ENCODE data around the gene MACROD2. TPM values are rescaled to one million over a fixed set of nuclear protein-coding genes. Genes with fewer than 3 reads are reported as not detected.
"Not testable (repeated sequence)": the region's sequence is repeated elsewhere in the genome, so short reads cannot be mapped to it uniquely, and the experiment has no call there.

Gene MACROD2
- total RNA-seq, 2 experiments from 2014 or later, result not detected

- no peaks in the 10 kb centered on the region for H3K27me3 Mint-ChIP-seq
- POLR2A ChIA-PET, result no interaction called here
- no peak overlapping the region for H3K4me3 Mint-ChIP-seq
- DNase-seq, result no peak
- no peaks in the 10 kb centered on the region for H3K36me3 Mint-ChIP-seq (ENCODE audit: low read depth)
- H3K27ac Mint-ChIP-seq, result no peak overlapping the region
- H3K4me1 Mint-ChIP-seq, result no peaks in the 10 kb centered on the region
- peaks cover 11% of the 10 kb centered on the region for H3K9me3 Mint-ChIP-seq
- CTCF ChIA-PET, result interaction anchor here (0.5 kb wide), 1 partner anchor 297 kb away, joined by 4 read pairs; no protein-coding TSS in a partner anchor
These were observed 927.4 kb downstream of the MACROD2 start for GRCh38 chr20:14922503-14923267.

- H3K4me1 Mint-ChIP-seq, result no peaks in the 10 kb centered on the region
- no peak overlapping the region for H3K4me3 Mint-ChIP-seq
- H3K27ac Mint-ChIP-seq, result no peak overlapping the region
- ChIA-PET CTCF (no interaction called here), POLR2A (no interaction called here)
- no peak for DNase-seq
- peaks cover 14% of the 10 kb centered on the region for H3K9me3 Mint-ChIP-seq
- H3K27me3 Mint-ChIP-seq, result no peaks in the 10 kb centered on the region
- H3K36me3 Mint-ChIP-seq (ENCODE audit: low read depth), result no peaks in the 10 kb centered on the region
These were observed 929.1 kb downstream of the MACROD2 start for GRCh38 chr20:14924433-14924832.

GRCh38 chr20:14925300-14925699 lies 930.0 kb downstream of the MACROD2 start:
- ChIA-PET POLR2A (no interaction called here), CTCF (no interaction called here)
- H3K4me3 Mint-ChIP-seq, result no peak overlapping the region
- DNase-seq, result no peak
- no peaks in the 10 kb centered on the region for H3K4me1 Mint-ChIP-seq
- H3K27me3 Mint-ChIP-seq, result no peaks in the 10 kb centered on the region
- H3K9me3 Mint-ChIP-seq, result peaks cover 16% of the 10 kb centered on the region
- no peak overlapping the region for H3K27ac Mint-ChIP-seq
- no peaks in the 10 kb centered on the region for H3K36me3 Mint-ChIP-seq (ENCODE audit: low read depth)

- H3K36me3 Mint-ChIP-seq (ENCODE audit: low read depth); DNase-seq; H3K4me1 Mint-ChIP-seq; POLR2A ChIA-PET; H3K4me3 Mint-ChIP-seq; H3K27ac Mint-ChIP-seq; H3K27me3 Mint-ChIP-seq; CTCF ChIA-PET: not testable (repeated sequence)
- H3K9me3 Mint-ChIP-seq, result peaks cover 17% of the 10 kb centered on the region
These were observed 931.1 kb downstream of the MACROD2 start for GRCh38 chr20:14926436-14926835.

- no peak overlapping the region for H3K27ac Mint-ChIP-seq
- H3K36me3 Mint-ChIP-seq (ENCODE audit: low read depth), result no peaks in the 10 kb centered on the region
- H3K4me3 Mint-ChIP-seq, result no peak overlapping the region
- ChIA-PET CTCF (no interaction called here), POLR2A (no interaction called here)
- no peaks in the 10 kb centered on the region for H3K27me3 Mint-ChIP-seq
- peaks cover 15% of the 10 kb centered on the region for H3K9me3 Mint-ChIP-seq
- no peaks in the 10 kb centered on the region for H3K4me1 Mint-ChIP-seq
- no peak for DNase-seq
These were observed 932.8 kb downstream of the MACROD2 start for GRCh38 chr20:14928083-14928482.

GRCh38 chr20:14929388-14929787 lies 934.1 kb downstream of the MACROD2 start:
- no peak for DNase-seq
- Mint-ChIP-seq H3K4me1 (no peaks in the 10 kb centered on the region), H3K4me3 (no peak overlapping the region), H3K36me3 (ENCODE audit: low read depth) (no peaks in the 10 kb centered on the region), H3K27ac (no peak overlapping the region), H3K9me3 (peaks cover 20% of the 10 kb centered on the region), H3K27me3 (no peaks in the 10 kb centered on the region)
- ChIA-PET CTCF (no interaction called here), POLR2A (no interaction called here)

- Mint-ChIP-seq H3K27ac (no peak overlapping the region), H3K27me3 (no peaks in the 10 kb centered on the region), H3K36me3 (ENCODE audit: low read depth) (no peaks in the 10 kb centered on the region), H3K9me3 (peaks cover 29% of the 10 kb centered on the region), H3K4me1 (no peaks in the 10 kb centered on the region), H3K4me3 (no peak overlapping the region)
- POLR2A ChIA-PET, result no interaction called here
- DNase-seq, result no peak
- CTCF ChIA-PET, result no interaction called here
These were observed 936.7 kb downstream of the MACROD2 start for GRCh38 chr20:14932040-14932439.

GRCh38 chr20:14935285-14935684 lies 940.0 kb downstream of the MACROD2 start:
- Mint-ChIP-seq H3K9me3 (peaks cover 30% of the 10 kb centered on the region), H3K27me3 (no peaks in the 10 kb centered on the region), H3K4me1 (no peaks in the 10 kb centered on the region), H3K27ac (no peak overlapping the region), H3K36me3 (ENCODE audit: low read depth) (no peaks in the 10 kb centered on the region), H3K4me3 (no peak overlapping the region)
- CTCF ChIA-PET, result no interaction called here
- POLR2A ChIA-PET, result no interaction called here
- no peak for DNase-seq

- no peak overlapping the region for H3K4me3 Mint-ChIP-seq
- ChIA-PET POLR2A (no interaction called here), CTCF (no interaction called here)
- no peaks in the 10 kb centered on the region for H3K27me3 Mint-ChIP-seq
- H3K9me3 Mint-ChIP-seq, result peaks cover 32% of the 10 kb centered on the region
- no peaks in the 10 kb centered on the region for H3K4me1 Mint-ChIP-seq
- DNase-seq, result no peak
- no peak overlapping the region for H3K27ac Mint-ChIP-seq
- no peaks in the 10 kb centered on the region for H3K36me3 Mint-ChIP-seq (ENCODE audit: low read depth)
These were observed 941.7 kb downstream of the MACROD2 start for GRCh38 chr20:14937021-14937420.

- Mint-ChIP-seq H3K9me3 (peaks cover 32% of the 10 kb centered on the region), H3K27me3 (no peaks in the 10 kb centered on the region), H3K4me1 (no peaks in the 10 kb centered on the region), H3K4me3 (no peak overlapping the region), H3K27ac (no peak overlapping the region), H3K36me3 (ENCODE audit: low read depth) (no peaks in the 10 kb centered on the region)
- no peak for DNase-seq
- CTCF ChIA-PET, result no interaction called here
- POLR2A ChIA-PET, result no interaction called here
These were observed 942.5 kb downstream of the MACROD2 start for GRCh38 chr20:14937846-14938245.

GRCh38 chr20:14947536-14947935 lies 952.2 kb downstream of the MACROD2 start:
- ChIA-PET POLR2A (no interaction called here), CTCF (no interaction called here)
- Mint-ChIP-seq H3K4me3 (no peak overlapping the region), H3K9me3 (peaks cover 2% of the 10 kb centered on the region), H3K27ac (no peak overlapping the region), H3K36me3 (ENCODE audit: low read depth) (no peaks in the 10 kb centered on the region), H3K4me1 (no peaks in the 10 kb centered on the region), H3K27me3 (no peaks in the 10 kb centered on the region)
- no peak for DNase-seq

- ChIA-PET CTCF (no interaction called here), POLR2A (no interaction called here)
- no peak overlapping the region for H3K4me3 Mint-ChIP-seq
- no peak overlapping the region for H3K27ac Mint-ChIP-seq
- no peaks in the 10 kb centered on the region for H3K4me1 Mint-ChIP-seq
- H3K27me3 Mint-ChIP-seq, result no peaks in the 10 kb centered on the region
- no peaks in the 10 kb centered on the region for H3K36me3 Mint-ChIP-seq (ENCODE audit: low read depth)
- H3K9me3 Mint-ChIP-seq, result peaks cover 2% of the 10 kb centered on the region
- no peak for DNase-seq
These were observed 952.6 kb downstream of the MACROD2 start for GRCh38 chr20:14947946-14948345.

- CTCF ChIA-PET, result no interaction called here
- Mint-ChIP-seq H3K9me3 (peaks cover 2% of the 10 kb centered on the region), H3K4me1 (no peaks in the 10 kb centered on the region), H3K27me3 (no peaks in the 10 kb centered on the region), H3K36me3 (ENCODE audit: low read depth) (no peaks in the 10 kb centered on the region), H3K27ac (no peak overlapping the region), H3K4me3 (no peak overlapping the region)
- no peak for DNase-seq
- POLR2A ChIA-PET, result no interaction called here
These were observed 953.1 kb downstream of the MACROD2 start for GRCh38 chr20:14948416-14948815.

- CTCF ChIA-PET, result no interaction called here
- Mint-ChIP-seq H3K9me3 (no peaks in the 10 kb centered on the region), H3K4me3 (no peak overlapping the region), H3K27me3 (no peaks in the 10 kb centered on the region), H3K36me3 (ENCODE audit: low read depth) (no peaks in the 10 kb centered on the region), H3K27ac (no peak overlapping the region), H3K4me1 (no peaks in the 10 kb centered on the region)
- no peak for DNase-seq
- POLR2A ChIA-PET, result no interaction called here
These were observed 955.3 kb downstream of the MACROD2 start for GRCh38 chr20:14950633-14951032.

Data from activated CD4-positive, alpha-beta memory T cell treated with anti-CD3 and anti-CD28 coated beads, Interleukin-2, amount 10 ng/mL, durations not matched to agents 7 days and 5 days (primary cell).